Naive thymus-derived CD4-positive, alpha-beta T cell (primary cell): ENCODE results near the gene SIDT1. TPM values are rescaled to one million over a fixed set of nuclear protein-coding genes. Genes with fewer than 3 reads are reported as not detected.

Experiments
- ATAC-seq: fragments of 150-1000 bp; cut with Tn5 transposase; 2 replicates; pipeline ENCODE4 v1.10.0; 2021; ENCODE audit warnings: mild to moderate bottlenecking, moderate library complexity
- CTCF ChIA-PET: fragments of 350-600 bp; sonication (Branson Sonifier 250); formaldehyde crosslinking; loops from one replicate; lab custom pipeline; 2021; ENCODE audit warnings: antibody characterized with exemption; lab: Charles Lee
- POLR2A ChIA-PET: fragments of 350-600 bp; sonication (Branson Sonifier 250); formaldehyde crosslinking; loops from one replicate; lab custom pipeline; 2021; ENCODE audit warnings: antibody characterized with exemption, inconsistent platforms; lab: Charles Lee
- DNase-seq, 9 donors: peaks; one replicate each; pipeline versions ENCODE4 v3.0.0 to v3.0.0-alpha.2; 2020 to 2022; ENCODE audit warnings: mixed read lengths in 1 of 9
- H3K27ac ChIP-seq: one replicate; pipeline ENCODE4 v1.7.0; 2013; ENCODE audit warnings: mild to moderate bottlenecking, low read depth, low read length, moderate library complexity
- H3K27me3 ChIP-seq, 2 donors: one replicate each; pipeline ENCODE4 v1.7.0; 2013; ENCODE audit warnings: low read length in 2 of 2, mild to moderate bottlenecking in 2 of 2, moderate library complexity in 2 of 2; ENCODE audit not compliant: control insufficient read depth in 2 of 2, insufficient read depth in 2 of 2
- H3K36me3 ChIP-seq, 3 experiments: 1 replicate in 2 of 3; 2 replicates in 1 of 3; pipeline ENCODE4 v1.7.0; 2013; ENCODE audit warnings: low read length in 3 of 3, mild to moderate bottlenecking in 3 of 3, moderate library complexity in 1 of 3; ENCODE audit not compliant: insufficient read depth in 3 of 3, control insufficient read depth in 2 of 3
- H3K4me1 ChIP-seq, 2 donors: one replicate each; pipeline ENCODE4 v1.7.0; 2013; ENCODE audit warnings: low read length in 2 of 2, mild to moderate bottlenecking in 2 of 2, moderate library complexity in 1 of 2; ENCODE audit not compliant: control insufficient read depth in 2 of 2, insufficient read depth in 2 of 2
- H3K4me3 ChIP-seq: 2 replicates; pipeline ENCODE4 v1.7.0; 2013; ENCODE audit warnings: mild to moderate bottlenecking, low read length
- H3K9me3 ChIP-seq, 3 experiments: 1 replicate in 2 of 3; 2 replicates in 1 of 3; pipeline ENCODE4 v1.7.0; 2013; ENCODE audit warnings: low read length in 3 of 3; ENCODE audit not compliant: control insufficient read depth in 2 of 3
- H3K27ac Mint-ChIP-seq, 9 donors: one replicate each; pipeline ENCODE4 v1.8.0; 2020 to 2022; ENCODE audit warnings: mixed read lengths in 9 of 9, mild to moderate bottlenecking in 8 of 9, moderate library complexity in 5 of 9, inconsistent platforms in 2 of 9
- H3K27me3 Mint-ChIP-seq, 5 donors: one replicate each; pipeline ENCODE4 v1.8.0; 2021 to 2022; ENCODE audit warnings: mixed read lengths in 5 of 5, mild to moderate bottlenecking in 1 of 5
- H3K36me3 Mint-ChIP-seq, 5 donors: one replicate each; pipeline ENCODE4 v1.8.0; 2020 to 2022; ENCODE audit warnings: mixed read lengths in 5 of 5, mild to moderate bottlenecking in 3 of 5, inconsistent platforms in 1 of 5
- H3K4me1 Mint-ChIP-seq, 7 donors: one replicate each; pipeline ENCODE4 v1.8.0; 2020 to 2022; ENCODE audit warnings: mixed read lengths in 7 of 7, mild to moderate bottlenecking in 3 of 7, inconsistent platforms in 1 of 7
- H3K4me3 Mint-ChIP-seq, 10 donors: one replicate each; pipeline ENCODE4 v1.8.0; 2020 to 2022; ENCODE audit warnings: mild to moderate bottlenecking in 10 of 10, mixed read lengths in 10 of 10, moderate library complexity in 6 of 10, inconsistent platforms in 2 of 10
- H3K9me3 Mint-ChIP-seq, 11 donors: one replicate each; pipeline ENCODE4 v1.8.0; 2020 to 2022; ENCODE audit warnings: mixed read lengths in 11 of 11, mild to moderate bottlenecking in 4 of 11, inconsistent platforms in 1 of 11, moderate library complexity in 1 of 11
- intact Hi-C, 2 donors: fragments of 100-400 bp; cut with micrococcal nuclease; formaldehyde crosslinking; loops; one replicate each; pipeline ENCODE4 v1.15.1; 2023
- polyA plus RNA-seq, 2 donors: library from polyadenylated mRNA; unstranded; fragments of 300-500 nt; fragmentation: Illumina TruSeq; gene quantifications; one replicate each; pipeline ENCODE4 v1.2.3, GENCODE V29; 2021
- total RNA-seq, 6 experiments: library from RNA in 5 of 6; stranded (reverse) in 5 of 6; gene quantifications; 1 replicate in 5 of 6; 2 replicates in 1 of 6; pipeline ENCODE4 v1.2.3 and lab custom pipeline; 2021 to 2026

Gene SIDT1
- total and polyA plus RNA-seq, 7 experiments from 2014 or later: 19.9 to 65.7 (median 58.5) TPM

GRCh38 chr3:113499081-113499480, 33.3 kb upstream of the SIDT1 start:
- ATAC-seq (no peak), DNase-seq (no peak)
- Histone ChIP-seq H3K4me1 (no peaks in the 10 kb centered on the region), H3K9me3 (no peaks in the 10 kb centered on the region), H3K27me3 (no peaks in the 10 kb centered on the region), H3K4me3 (no peak overlapping the region), H3K36me3 (peaks cover 0 to 14% (median 6%) of the 10 kb centered on the region in 3 experiments), H3K27ac (no peak overlapping the region)
- Mint-ChIP-seq H3K4me3 (no peak overlapping the region), H3K27me3 (no peaks in the 10 kb centered on the region), H3K36me3 (peaks cover 2 to 30% (median 3%) of the 10 kb centered on the region in 5 donors), H3K27ac (peak overlapping the region in 2 of 9 donors; percentile 8 to 51), H3K9me3 (no peaks in the 10 kb centered on the region), H3K4me1 (peaks cover 0 to 8% (median 0%) of the 10 kb centered on the region in 7 donors)
- CTCF ChIA-PET: interaction anchor here (0.8 to 7.5 kb wide), 5 partner anchors 13 to 413 kb away, joined by 3 to 133 read pairs (median 6); partner anchors contain the start of gene SPICE1
- POLR2A ChIA-PET: interaction anchor here (0.7 to 0.8 kb wide), 3 partner anchors 8 to 78 kb away, joined by 3 to 4 read pairs (median 3); no protein-coding TSS in a partner anchor
- intact Hi-C loops: loop anchor here in 1 of 2 donors (10.0 kb wide), 1 partner anchor 444 kb away; no protein-coding TSS in a partner anchor

GRCh38 chr3:113501597-113501996, 30.8 kb upstream of the SIDT1 start:
- Histone ChIP-seq H3K9me3 (no peaks in the 10 kb centered on the region), H3K36me3 (peaks cover 0 to 19% (median 6%) of the 10 kb centered on the region in 3 experiments), H3K4me1 (no peaks in the 10 kb centered on the region), H3K4me3 (no peak overlapping the region), H3K27ac (no peak overlapping the region), H3K27me3 (no peaks in the 10 kb centered on the region)
- Mint-ChIP-seq H3K9me3 (no peaks in the 10 kb centered on the region), H3K36me3 (peaks cover 3 to 37% (median 12%) of the 10 kb centered on the region in 5 donors), H3K4me1 (peaks cover 0 to 8% (median 0%) of the 10 kb centered on the region in 7 donors), H3K27me3 (no peaks in the 10 kb centered on the region), H3K4me3 (no peak overlapping the region), H3K27ac (no peak overlapping the region)
- POLR2A ChIA-PET: no interaction called here
- CTCF ChIA-PET: interaction anchor here (1.1 kb wide), 1 partner anchor 9 kb away, joined by 3 read pairs; no protein-coding TSS in a partner anchor
- ATAC-seq (no peak), DNase-seq (no peak)
- intact Hi-C loops: no loop called here

GRCh38 chr3:113505867-113506266, 26.5 kb upstream of the SIDT1 start:
- Histone ChIP-seq H3K27ac (no peak overlapping the region), H3K4me1 (no peaks in the 10 kb centered on the region), H3K4me3 (no peak overlapping the region), H3K9me3 (no peaks in the 10 kb centered on the region), H3K27me3 (no peaks in the 10 kb centered on the region), H3K36me3 (peaks cover 0 to 12% (median 0%) of the 10 kb centered on the region in 3 experiments)
- no peak for DNase-seq
- ChIA-PET CTCF (no interaction called here), POLR2A (interaction anchor here (0.6 to 1.6 kb wide), 3 partner anchors 9 to 764 kb away, joined by 3 to 4 read pairs (median 3); no protein-coding TSS in a partner anchor)
- Mint-ChIP-seq H3K4me1 (peaks cover 0 to 17% (median 8%) of the 10 kb centered on the region in 7 donors), H3K36me3 (peaks cover 8 to 26% (median 10%) of the 10 kb centered on the region in 5 donors), H3K4me3 (no peak overlapping the region), H3K27ac (no peak overlapping the region), H3K27me3 (no peaks in the 10 kb centered on the region), H3K9me3 (peaks cover 0 to 3% (median 0%) of the 10 kb centered on the region in 11 donors)
- ATAC-seq: no peak
- intact Hi-C loops: no loop called here

GRCh38 chr3:113507501-113508067, 24.8 kb upstream of the SIDT1 start:
- ATAC-seq (no peak), DNase-seq (no peak)
- Histone ChIP-seq H3K36me3 (peaks cover 0 to 6% (median 0%) of the 10 kb centered on the region in 3 experiments), H3K9me3 (no peaks in the 10 kb centered on the region), H3K27me3 (no peaks in the 10 kb centered on the region), H3K4me1 (no peaks in the 10 kb centered on the region), H3K27ac (no peak overlapping the region), H3K4me3 (no peak overlapping the region)
- ChIA-PET POLR2A (interaction anchor here (0.6 to 1.0 kb wide), 3 partner anchors 9 to 707 kb away, joined by 3 to 7 read pairs (median 3); no protein-coding TSS in a partner anchor), CTCF (interaction anchor here (0.7 to 1.3 kb wide), 2 partner anchors 22 to 126 kb away, joined by 3 to 4 read pairs; no protein-coding TSS in a partner anchor)
- H3K4me1 Mint-ChIP-seq: peaks cover under 1 to 22% (median 16%) of the 10 kb centered on the region in 7 donors
- intact Hi-C loops: no loop called here
- H3K27ac Mint-ChIP-seq: no peak overlapping the region
- H3K9me3 Mint-ChIP-seq: peaks cover 0 to 3% (median 0%) of the 10 kb centered on the region in 11 donors
- H3K4me3 Mint-ChIP-seq: no peak overlapping the region
- no peaks in the 10 kb centered on the region for H3K27me3 Mint-ChIP-seq
- H3K36me3 Mint-ChIP-seq: peaks cover 6 to 20% (median 10%) of the 10 kb centered on the region in 5 donors

GRCh38 chr3:113508966-113509365, 23.4 kb upstream of the SIDT1 start:
- peaks cover 0 to 3% (median 0%) of the 10 kb centered on the region in 11 donors for H3K9me3 Mint-ChIP-seq
- no peak overlapping the region for H3K4me3 ChIP-seq
- no peaks in the 10 kb centered on the region for H3K9me3 ChIP-seq
- H3K36me3 Mint-ChIP-seq: peaks cover 6 to 20% (median 10%) of the 10 kb centered on the region in 5 donors
- no peak for ATAC-seq
- H3K27me3 Mint-ChIP-seq: no peaks in the 10 kb centered on the region
- intact Hi-C loops: no loop called here
- ChIA-PET POLR2A (no interaction called here), CTCF (interaction anchor here (1.3 kb wide), 1 partner anchor 21 kb away, joined by 4 read pairs; no protein-coding TSS in a partner anchor)
- peaks cover 2 to 23% (median 18%) of the 10 kb centered on the region in 7 donors for H3K4me1 Mint-ChIP-seq
- peaks cover 0 to 6% (median 0%) of the 10 kb centered on the region in 3 experiments for H3K36me3 ChIP-seq
- no peaks in the 10 kb centered on the region for H3K27me3 ChIP-seq
- no peak overlapping the region for H3K27ac Mint-ChIP-seq
- H3K27ac ChIP-seq: no peak overlapping the region
- no peak for DNase-seq
- peaks cover 0 to 6% of the 10 kb centered on the region in 2 donors for H3K4me1 ChIP-seq
- H3K4me3 Mint-ChIP-seq: no peak overlapping the region

- intact Hi-C loops: loop anchor here (2.0 to 5.0 kb wide), 5 partner anchors 20 to 1632 kb away; partner anchors contain the start of genes CCDC191 (in 1 of the 2), QTRT2 (in 1 of the 2) and ZBTB20 (in 1 of the 2)
- ChIA-PET POLR2A (interaction anchor here (0.5 to 5.6 kb wide), 21 partner anchors 8 to 953 kb away, joined by 3 to 71 read pairs (median 6); partner anchors contain the start of genes ATG3, ATP6V1A, CD200R1 and NAA50), CTCF (interaction anchor here (0.9 to 4.6 kb wide), 9 partner anchors 15 to 182 kb away, joined by 3 to 24 read pairs (median 7); partner anchors contain the start of gene USF3)
- H3K27ac Mint-ChIP-seq: no peak overlapping the region
- no peak for ATAC-seq
- H3K27me3 Mint-ChIP-seq: peaks cover 10 to 29% (median 15%) of the 10 kb centered on the region in 5 donors
- H3K27ac ChIP-seq: peak overlapping the region; percentile 87
- H3K36me3 ChIP-seq: no peaks in the 10 kb centered on the region
- no peak for DNase-seq
- H3K9me3 ChIP-seq: no peaks in the 10 kb centered on the region
- peak overlapping the region; percentile 99 for H3K4me3 ChIP-seq
- H3K4me3 Mint-ChIP-seq: no peak overlapping the region
- H3K4me1 ChIP-seq: peaks cover 7 to 8% of the 10 kb centered on the region in 2 donors
- no peaks in the 10 kb centered on the region for H3K27me3 ChIP-seq
- H3K4me1 Mint-ChIP-seq: peaks cover 6 to 30% (median 27%) of the 10 kb centered on the region in 7 donors
- H3K9me3 Mint-ChIP-seq: peaks cover 0 to 3% (median 0%) of the 10 kb centered on the region in 11 donors
- H3K36me3 Mint-ChIP-seq: peaks cover 0 to 9% (median 6%) of the 10 kb centered on the region in 5 donors
These were observed 18.0 kb upstream of the SIDT1 start for GRCh38 chr3:113514265-113514769.
